ENCODE results near the gene PANX1. TPM values are rescaled to one million over a fixed set of nuclear protein-coding genes. Genes with fewer than 3 reads are reported as not detected.

PANX1 gene
- total RNA-seq, 1 experiment from 2014 or later = 37.5 TPM

GRCh38 chr11:94090401-94090800 lies 38.2 kb upstream of the PANX1 start:
- Histone ChIP-seq H2BK15ac (ENCODE audit: low read depth, low read length) (no peak overlapping the region), H3K23ac (ENCODE audit: insufficient read length, low read depth, low read length) (no peak overlapping the region), H3K27me3 (ENCODE audit: insufficient read depth, low read length) (no peaks in the 10 kb centered on the region), H3K56ac (ENCODE audit: insufficient read length, low read depth, low read length) (no peak overlapping the region), H3K9ac (ENCODE audit: extremely low read depth, insufficient read length, low read length) (no peak overlapping the region), H4K8ac (replicated peaks; ENCODE audit: insufficient read length, low read depth, low read length) (no peak overlapping the region), H3T11ph (ENCODE audit: low read length) (no peak overlapping the region), H2AFZ (ENCODE audit: low read length) (no peak overlapping the region), H3K79me1 (ENCODE audit: insufficient read depth, low read depth, low read length, poor library complexity, severe bottlenecking) (no peaks in the 10 kb centered on the region), H3K14ac (ENCODE audit: insufficient read depth, low read length) (no peak overlapping the region), H4K5ac (ENCODE audit: insufficient read length, low read depth, low read length) (no peak overlapping the region), H3K4me2 (ENCODE audit: insufficient read depth, insufficient read length, low read length) (no peak overlapping the region), H2BK5ac (ENCODE audit: insufficient read length, low read length) (no peak overlapping the region), H3K4me1 (ENCODE audit: insufficient read depth, low read length) (no peaks in the 10 kb centered on the region; the same call in 1 of the 2 replicates), H3K9me3 (ENCODE audit: control insufficient read depth, low read depth, low read length) (no peaks in the 10 kb centered on the region), H3K23me2 (ENCODE audit: insufficient read length, low read depth, low read length, poor library complexity, severe bottlenecking) (no peaks in the 10 kb centered on the region), H2BK20ac (ENCODE audit: low read depth, low read length, poor library complexity, severe bottlenecking) (no peak overlapping the region), H3K27ac (ENCODE audit: insufficient read length, low read depth, low read length) (no peak overlapping the region), H3K79me2 (ENCODE audit: insufficient read depth, low read length) (no peaks in the 10 kb centered on the region), H2BK12ac (ENCODE audit: insufficient read length, low read depth, low read length) (no peak overlapping the region), H4K91ac (ENCODE audit: insufficient read length, low read depth, low read length) (no peak overlapping the region), H2AK5ac (ENCODE audit: insufficient read length, low read length) (no peak overlapping the region), H3K4ac (ENCODE audit: low read depth, low read length) (no peak overlapping the region), H4K20me1 (ENCODE audit: control insufficient read depth, insufficient read depth, insufficient read length) (no peaks in the 10 kb centered on the region), H3K18ac (ENCODE audit: insufficient read length, low read depth, low read length) (no peak overlapping the region), H2BK120ac (ENCODE audit: low read depth, low read length, poor library complexity, severe bottlenecking) (no peak overlapping the region)
- H3K27me3 Mint-ChIP-seq (ENCODE audit: low read depth) = peaks cover 2% of the 10 kb centered on the region
- H3K36me3 Mint-ChIP-seq (ENCODE audit: insufficient read depth in 1 of 3, low read depth in 3 of 3) = no peaks in the 10 kb centered on the region
- H3K4me3 Mint-ChIP-seq = no peak overlapping the region
- H3K9me3 Mint-ChIP-seq = no peaks in the 10 kb centered on the region; a peak in 1 of 5 replicates
- no CpG with 5 or more reads among the region's 1 CpG for WGBS (ENCODE audit: extremely low coverage, insufficient read length, low lambda C conversion rate)
- H3K27ac Mint-ChIP-seq = no peak overlapping the region
- peaks cover 3 to 4% of the 10 kb centered on the region in 2 experiments; a peak in 1 of 4 replicates for H3K4me1 Mint-ChIP-seq
- no peak for DNase-seq
- TF ChIP-seq CTCF (conservative IDR thresholded peaks at IDR 0.05) = no peak

Data from H9 (cell line).